ENCODE measurements around the gene PROM1. TPM values are rescaled to one million over a fixed set of nuclear protein-coding genes. Genes with fewer than 3 reads are reported as not detected.
A peak's percentile ranks its signal among the peaks of the same experiment; 100 is the strongest.

PROM1 gene
- total RNA-seq, 1 experiment from 2014 or later = 65.1 TPM

- no peak within 1 kb of the TSS for H3K4me3 Mint-ChIP-seq
- DNase-seq (ENCODE audit: low spot score) (no peak), ATAC-seq (no peak)
- TF ChIP-seq, protein P1, sequence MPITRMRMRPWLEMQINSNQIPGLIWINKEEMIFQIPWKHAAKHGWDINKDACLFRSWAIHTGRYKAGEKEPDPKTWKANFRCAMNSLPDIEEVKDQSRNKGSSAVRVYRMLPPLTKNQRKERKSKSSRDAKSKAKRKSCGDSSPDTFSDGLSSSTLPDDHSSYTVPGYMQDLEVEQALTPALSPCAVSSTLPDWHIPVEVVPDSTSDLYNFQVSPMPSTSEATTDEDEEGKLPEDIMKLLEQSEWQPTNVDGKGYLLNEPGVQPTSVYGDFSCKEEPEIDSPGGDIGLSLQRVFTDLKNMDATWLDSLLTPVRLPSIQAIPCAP (CRISPR knock-in tag; IDR thresholded peaks at IDR 0.05) = no peak
- TF ChIP-seq SP1 (CRISPR knock-in tag; conservative IDR thresholded peaks at IDR 0.05) (no peak), ZNF512 (CRISPR knock-in tag; IDR thresholded peaks at IDR 0.05; ENCODE audit: borderline replicate concordance) (no peak)
- CTCF ChIA-PET = interaction anchor here (0.9 to 3.8 kb wide), 4 partner anchors 17 to 133 kb away, joined by 3 to 20 read pairs (median 16); no protein-coding TSS in a partner anchor
- H3K36me3 Mint-ChIP-seq = no peaks in the 10 kb centered on the region
- POLR2A ChIA-PET = no interaction called here
- H3K9me3 Mint-ChIP-seq = no peaks in the 10 kb centered on the region
- H3K27ac Mint-ChIP-seq = no peak within 1 kb of the TSS
- peaks cover 11% of the 10 kb centered on the region for H3K4me1 Mint-ChIP-seq
- H3K27me3 Mint-ChIP-seq (ENCODE audit: low read depth) = no peaks in the 10 kb centered on the region
Measured at GRCh38 chr4:15938640-15939039, 145.2 kb downstream of the PROM1 start, which contains the start of gene FGFBP1. Gene FGFBP1, minus strand, starts transcription at chr4:15938740. Its CDS starts 2,108 bp downstream, at chr4:15936632.

- H3K36me3 Mint-ChIP-seq = no peaks in the 10 kb centered on the region
- TF ChIP-seq MYBL2 (CRISPR knock-in tag; IDR thresholded peaks at IDR 0.05) = no peak
- TF ChIP-seq TEAD4 (CRISPR knock-in tag; IDR thresholded peaks at IDR 0.05) = no peak
- TF ChIP-seq, protein P2, sequence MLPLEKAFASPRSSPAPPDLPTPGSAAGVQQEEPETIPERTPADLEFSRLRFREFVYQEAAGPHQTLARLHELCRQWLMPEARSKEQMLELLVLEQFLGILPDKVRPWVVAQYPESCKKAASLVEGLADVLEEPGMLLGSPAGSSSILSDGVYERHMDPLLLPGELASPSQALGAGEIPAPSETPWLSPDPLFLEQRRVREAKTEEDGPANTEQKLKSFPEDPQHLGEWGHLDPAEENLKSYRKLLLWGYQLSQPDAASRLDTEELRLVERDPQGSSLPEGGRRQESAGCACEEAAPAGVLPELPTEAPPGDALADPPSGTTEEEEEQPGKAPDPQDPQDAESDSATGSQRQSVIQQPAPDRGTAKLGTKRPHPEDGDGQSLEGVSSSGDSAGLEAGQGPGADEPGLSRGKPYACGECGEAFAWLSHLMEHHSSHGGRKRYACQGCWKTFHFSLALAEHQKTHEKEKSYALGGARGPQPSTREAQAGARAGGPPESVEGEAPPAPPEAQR (CRISPR knock-in tag; IDR thresholded peaks at IDR 0.05) = no peak
- no peak for TF ChIP-seq ATF6 (CRISPR knock-in tag; IDR thresholded peaks at IDR 0.05)
- no peak for TF ChIP-seq ELF4 (CRISPR knock-in tag; IDR thresholded peaks at IDR 0.05; ENCODE audit: low read depth)
- TF ChIP-seq, protein P3, sequence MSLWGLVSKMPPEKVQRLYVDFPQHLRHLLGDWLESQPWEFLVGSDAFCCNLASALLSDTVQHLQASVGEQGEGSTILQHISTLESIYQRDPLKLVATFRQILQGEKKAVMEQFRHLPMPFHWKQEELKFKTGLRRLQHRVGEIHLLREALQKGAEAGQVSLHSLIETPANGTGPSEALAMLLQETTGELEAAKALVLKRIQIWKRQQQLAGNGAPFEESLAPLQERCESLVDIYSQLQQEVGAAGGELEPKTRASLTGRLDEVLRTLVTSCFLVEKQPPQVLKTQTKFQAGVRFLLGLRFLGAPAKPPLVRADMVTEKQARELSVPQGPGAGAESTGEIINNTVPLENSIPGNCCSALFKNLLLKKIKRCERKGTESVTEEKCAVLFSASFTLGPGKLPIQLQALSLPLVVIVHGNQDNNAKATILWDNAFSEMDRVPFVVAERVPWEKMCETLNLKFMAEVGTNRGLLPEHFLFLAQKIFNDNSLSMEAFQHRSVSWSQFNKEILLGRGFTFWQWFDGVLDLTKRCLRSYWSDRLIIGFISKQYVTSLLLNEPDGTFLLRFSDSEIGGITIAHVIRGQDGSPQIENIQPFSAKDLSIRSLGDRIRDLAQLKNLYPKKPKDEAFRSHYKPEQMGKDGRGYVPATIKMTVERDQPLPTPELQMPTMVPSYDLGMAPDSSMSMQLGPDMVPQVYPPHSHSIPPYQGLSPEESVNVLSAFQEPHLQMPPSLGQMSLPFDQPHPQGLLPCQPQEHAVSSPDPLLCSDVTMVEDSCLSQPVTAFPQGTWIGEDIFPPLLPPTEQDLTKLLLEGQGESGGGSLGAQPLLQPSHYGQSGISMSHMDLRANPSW (CRISPR knock-in tag; conservative IDR thresholded peaks at IDR 0.05; ENCODE audit: low read depth) = no peak
- TF ChIP-seq KAT7 (CRISPR knock-in tag; IDR thresholded peaks at IDR 0.05; ENCODE audit: borderline replicate concordance) = no peak
- no peak for TF ChIP-seq NR3C1 (CRISPR knock-in tag; conservative IDR thresholded peaks at IDR 0.05; ENCODE audit: low read depth)
- no peak for TF ChIP-seq CREB1 (CRISPR knock-in tag; IDR thresholded peaks at IDR 0.05)
- TF ChIP-seq PRRX2 (CRISPR knock-in tag; IDR thresholded peaks at IDR 0.05) = no peak
- no peak overlapping the region for H3K27ac Mint-ChIP-seq
- ATAC-seq (peak; percentile 81), DNase-seq (ENCODE audit: low spot score) (peak; percentile 25)
- H3K27me3 Mint-ChIP-seq (ENCODE audit: low read depth) = no peaks in the 10 kb centered on the region
- CTCF ChIA-PET = interaction anchor here (0.9 to 3.8 kb wide), 4 partner anchors 18 to 132 kb away, joined by 3 to 20 read pairs (median 16); no protein-coding TSS in a partner anchor
- peaks cover 11% of the 10 kb centered on the region for H3K4me1 Mint-ChIP-seq
- H3K4me3 Mint-ChIP-seq = no peak overlapping the region
- H3K9me3 Mint-ChIP-seq = no peaks in the 10 kb centered on the region
- POLR2A ChIA-PET = no interaction called here
Measured at GRCh38 chr4:15938182-15938581, 145.6 kb downstream of the PROM1 start.

DNA sequence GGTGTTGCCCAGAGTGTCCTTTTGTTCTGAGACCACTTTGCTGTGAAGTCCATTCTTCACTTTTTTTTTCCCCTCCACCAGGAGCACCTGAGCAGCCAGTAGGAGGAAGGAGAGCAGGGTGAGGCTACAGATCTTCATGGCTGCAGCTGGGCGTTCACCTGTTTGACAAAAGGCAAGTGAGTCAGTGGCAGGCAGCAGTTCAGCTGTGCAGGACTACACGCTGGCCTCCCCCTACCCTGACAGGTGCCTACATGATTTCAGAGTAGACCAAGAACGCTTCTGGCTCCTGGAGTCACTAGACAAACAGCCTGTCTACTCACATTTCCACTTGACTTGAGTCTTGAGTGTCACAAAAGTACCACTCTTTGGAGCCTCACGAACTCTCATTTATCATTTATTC lies 147.3 kb downstream of the PROM1 start:
- Mint-ChIP-seq H3K27ac (no peak overlapping the region), H3K9me3 (no peaks in the 10 kb centered on the region), H3K27me3 (ENCODE audit: low read depth) (no peaks in the 10 kb centered on the region), H3K4me3 (no peak overlapping the region), H3K36me3 (no peaks in the 10 kb centered on the region), H3K4me1 (peaks cover 11% of the 10 kb centered on the region)
- ChIA-PET POLR2A (no interaction called here), CTCF (interaction anchor here (1.7 to 3.8 kb wide), 3 partner anchors 27 to 131 kb away, joined by 5 to 20 read pairs (median 6); no protein-coding TSS in a partner anchor)
- ATAC-seq = no peak
- no peak for DNase-seq (ENCODE audit: low spot score)
- TF ChIP-seq, protein P4, sequence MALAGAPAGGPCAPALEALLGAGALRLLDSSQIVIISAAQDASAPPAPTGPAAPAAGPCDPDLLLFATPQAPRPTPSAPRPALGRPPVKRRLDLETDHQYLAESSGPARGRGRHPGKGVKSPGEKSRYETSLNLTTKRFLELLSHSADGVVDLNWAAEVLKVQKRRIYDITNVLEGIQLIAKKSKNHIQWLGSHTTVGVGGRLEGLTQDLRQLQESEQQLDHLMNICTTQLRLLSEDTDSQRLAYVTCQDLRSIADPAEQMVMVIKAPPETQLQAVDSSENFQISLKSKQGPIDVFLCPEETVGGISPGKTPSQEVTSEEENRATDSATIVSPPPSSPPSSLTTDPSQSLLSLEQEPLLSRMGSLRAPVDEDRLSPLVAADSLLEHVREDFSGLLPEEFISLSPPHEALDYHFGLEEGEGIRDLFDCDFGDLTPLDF (CRISPR knock-in tag; IDR thresholded peaks at IDR 0.05) = no peak
- no peak for TF ChIP-seq CREB1 (CRISPR knock-in tag; IDR thresholded peaks at IDR 0.05)
- TF ChIP-seq PRDM15 (CRISPR knock-in tag; IDR thresholded peaks at IDR 0.05) = no peak
- no peak for TF ChIP-seq ZNF232 (CRISPR knock-in tag; IDR thresholded peaks at IDR 0.05)
- TF ChIP-seq MXD4 (CRISPR knock-in tag; IDR thresholded peaks at IDR 0.05; ENCODE audit: borderline replicate concordance) = no peak
